Cerebellar cortex (tissue), 1 donor: ENCODE data around the gene GIPC1.
"Not testable (repeated sequence)": the region's sequence is repeated elsewhere in the genome, so short reads cannot be mapped to it uniquely, and the experiment has no call there.

Experiments
- DNase-seq: peaks from one replicate; pipeline ENCODE4 v3.0.0-alpha.2; 2015; ENCODE audit warnings: low spot score

GIPC1 gene

DNA sequence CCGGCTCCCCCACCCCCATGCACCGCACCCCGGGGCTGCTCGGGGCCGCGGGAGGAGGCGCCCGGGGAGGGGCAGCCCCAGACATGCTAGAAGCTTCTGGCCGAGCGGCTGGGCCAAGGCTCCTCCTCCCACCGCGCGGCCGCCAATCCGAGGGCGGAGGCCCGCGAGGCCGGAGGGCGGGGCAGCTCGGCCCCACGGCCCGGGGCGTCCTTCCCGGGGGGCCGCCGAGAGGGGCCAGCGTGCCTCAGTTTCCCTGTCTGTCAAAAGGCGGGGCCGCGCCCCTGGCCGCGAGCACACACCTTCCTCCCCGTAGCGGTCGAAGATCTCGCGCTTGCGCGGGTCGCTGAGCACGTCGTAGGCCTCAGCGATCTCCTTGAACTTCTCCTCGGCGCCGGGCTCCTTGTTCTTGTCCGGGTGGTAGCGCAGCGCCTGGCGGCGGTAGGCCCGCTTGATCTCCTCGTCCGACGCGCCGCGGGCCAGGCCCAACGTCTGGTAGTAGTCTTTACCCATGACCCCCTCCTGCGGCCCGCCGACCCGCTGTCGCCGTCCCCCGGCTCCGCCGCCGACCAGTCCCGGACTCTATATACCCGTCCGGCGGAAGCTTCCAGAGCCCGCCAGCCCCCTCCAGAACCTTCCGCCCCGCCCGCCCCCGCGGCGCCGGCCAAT lies 22.0 kb upstream of the GIPC1 start, which contains the start of gene DNAJB1:
TSS of gene DNAJB1 (minus strand) at position 558 of the 666 bp plus-strand sequence. CDS start at position 510, 48 bp downstream.
- peak; percentile 71 for DNase-seq

DNA sequence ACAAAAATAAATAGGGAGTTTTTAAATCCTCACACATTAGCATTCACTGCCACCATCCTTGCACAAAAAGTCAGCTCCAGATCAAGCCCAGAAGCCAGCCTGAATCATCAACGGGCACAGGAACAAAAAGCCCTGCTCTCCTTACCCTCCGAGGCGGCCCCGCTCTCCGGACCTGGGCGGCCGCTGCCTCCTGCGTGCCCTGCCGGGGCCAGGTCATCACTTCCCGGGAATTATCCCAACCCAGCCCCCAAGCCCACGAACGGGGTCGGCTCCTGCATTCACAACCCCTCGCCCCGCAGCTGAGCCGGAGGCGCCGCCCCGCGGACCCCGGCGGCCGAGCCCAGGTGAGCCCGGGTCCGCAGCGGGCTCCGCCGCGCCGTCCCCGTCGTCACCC lies 21.5 kb upstream of the GIPC1 start:
- no peak for DNase-seq

DNA sequence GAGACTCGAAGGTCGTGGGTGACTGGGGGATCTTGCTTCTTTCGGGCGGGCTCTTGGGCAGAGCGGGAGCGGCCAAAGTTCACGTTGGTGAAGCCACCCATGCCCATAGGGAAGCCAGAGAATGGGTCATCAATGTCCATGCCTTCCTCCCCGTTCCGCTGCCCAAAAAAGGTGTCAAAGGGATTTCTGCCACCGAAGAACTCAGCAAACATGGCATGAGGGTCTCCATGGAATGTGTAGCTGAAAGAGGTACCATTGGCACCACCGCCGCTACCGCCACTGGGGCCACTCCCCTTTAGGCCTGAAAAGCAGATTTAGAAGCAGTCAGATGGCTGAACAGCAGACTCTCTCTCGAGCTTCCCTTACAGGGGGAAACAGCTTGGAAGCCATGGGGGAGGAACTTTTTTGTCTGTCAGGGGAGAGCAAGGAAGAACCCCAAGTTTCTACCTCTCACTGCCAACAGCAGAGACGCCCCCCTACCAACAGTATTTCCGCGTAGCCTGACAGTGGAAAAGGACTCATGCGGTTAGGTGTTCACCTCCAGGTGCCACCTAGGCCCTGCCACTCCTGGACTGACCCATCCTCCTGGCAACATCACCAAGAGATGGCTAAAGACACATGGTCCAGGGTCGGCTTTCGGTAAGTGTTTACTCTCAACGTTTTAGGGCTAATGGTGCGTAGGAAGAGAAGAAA lies 21.0 kb upstream of the GIPC1 start:
- no peak for DNase-seq

DNA sequence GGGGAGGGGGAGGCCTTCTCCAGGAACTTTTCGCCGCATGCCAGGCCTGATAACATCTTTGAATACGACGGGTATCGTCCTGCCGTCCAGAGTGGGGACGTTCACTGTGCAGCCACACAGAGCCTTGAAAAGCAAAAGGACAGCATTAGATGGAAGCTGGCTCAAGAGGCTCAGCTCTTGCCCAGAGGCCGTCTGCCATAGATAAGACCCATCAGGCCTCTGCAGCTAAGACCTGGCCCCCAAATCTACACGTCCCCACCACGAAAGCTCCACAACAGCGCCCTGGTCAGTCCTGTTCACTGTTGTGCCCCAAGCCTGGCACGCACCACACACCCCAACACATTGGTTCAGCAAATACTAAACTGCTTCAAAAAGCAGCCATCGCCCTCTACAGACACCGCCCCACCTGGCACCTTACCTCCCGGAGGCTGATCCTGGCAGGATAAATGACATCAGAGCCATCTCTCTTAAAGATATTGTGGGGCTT lies 20.2 kb upstream of the GIPC1 start:
- DNase-seq = no peak

DNA sequence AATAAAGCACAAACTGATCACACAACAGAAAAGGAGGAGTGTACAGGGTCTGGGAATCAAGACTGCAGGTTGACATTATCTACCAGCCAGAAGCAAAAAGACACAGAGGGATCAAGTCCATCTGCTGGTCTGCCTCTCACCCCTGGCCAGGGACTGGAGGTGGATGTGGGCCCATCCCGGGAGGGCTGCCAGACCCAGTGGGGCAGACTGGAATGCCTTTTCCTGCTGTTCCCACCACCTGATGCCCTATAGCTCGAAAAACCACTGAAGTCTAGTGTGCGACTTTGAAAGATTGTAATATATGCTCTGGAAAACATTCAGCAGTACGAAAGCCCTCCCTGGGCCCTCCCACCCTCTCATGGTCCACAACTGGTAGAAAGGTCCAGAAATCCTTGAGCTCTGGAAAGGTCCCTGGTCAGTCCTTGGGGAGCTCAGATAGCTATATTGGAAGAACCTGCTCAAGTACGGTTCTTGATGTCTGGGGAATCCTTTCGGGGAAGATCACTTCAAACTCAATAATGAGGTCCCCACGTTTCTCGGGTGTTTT lies 19.6 kb upstream of the GIPC1 start:
- no peak for DNase-seq

DNA sequence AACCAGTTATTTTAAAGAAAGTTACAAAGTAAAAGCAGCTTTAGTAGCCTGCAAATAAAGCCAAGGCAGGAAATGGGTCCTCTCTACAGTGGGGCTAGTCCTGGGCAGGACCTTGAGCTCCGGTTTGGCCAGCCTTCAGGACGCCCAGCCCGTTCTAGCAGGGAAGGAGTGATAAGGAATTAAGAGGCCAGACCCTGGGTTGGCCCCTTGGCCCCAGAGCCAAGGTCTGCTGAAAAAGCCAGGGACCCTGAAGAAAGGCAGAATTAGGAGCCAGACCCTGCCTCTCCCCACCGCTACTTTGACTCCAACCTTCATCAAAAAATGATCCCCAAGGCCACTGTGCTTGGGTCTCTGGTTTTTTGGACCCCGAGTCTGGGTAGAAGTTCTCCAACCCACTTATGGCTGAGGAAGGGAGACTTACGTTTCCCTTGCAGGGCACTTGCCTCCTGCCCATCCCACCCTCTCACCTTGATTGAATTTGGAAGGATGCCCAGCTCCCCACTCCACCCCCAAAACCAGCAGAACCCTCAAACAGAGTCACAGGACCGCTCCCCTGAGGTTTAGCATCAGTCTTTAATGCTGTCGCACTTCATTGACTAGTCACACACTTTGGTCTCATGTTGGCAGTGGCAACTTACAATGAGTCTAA lies 18.4 kb upstream of the GIPC1 start:
- DNase-seq = no peak

DNA sequence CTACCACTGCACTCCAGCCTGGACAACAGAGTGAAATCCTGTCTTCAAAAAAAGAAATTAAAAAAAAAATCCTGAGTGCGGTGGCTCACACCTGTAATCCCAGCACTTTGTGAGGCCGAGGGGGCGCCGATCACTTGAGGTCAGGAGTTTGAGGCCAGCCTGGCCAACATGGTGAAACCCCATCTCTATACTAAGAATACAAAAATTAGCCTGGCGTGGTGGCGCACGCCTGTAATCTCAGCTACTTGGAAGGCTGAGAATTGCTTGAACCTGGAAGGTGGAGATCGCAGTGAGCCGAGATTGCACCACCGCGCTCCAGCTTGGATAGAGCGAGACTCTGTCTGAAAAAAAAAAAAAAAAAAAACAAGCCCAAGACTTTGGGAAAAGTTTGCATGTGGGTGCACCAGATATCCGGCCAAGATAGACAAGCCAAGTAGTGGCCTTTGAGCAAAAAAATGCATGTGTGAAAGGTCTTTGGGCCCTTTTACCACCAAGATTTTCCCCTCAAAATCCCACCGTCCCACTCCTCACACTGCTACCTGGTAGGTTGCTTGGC lies 16.6 kb upstream of the GIPC1 start:
- no peak for DNase-seq

DNA sequence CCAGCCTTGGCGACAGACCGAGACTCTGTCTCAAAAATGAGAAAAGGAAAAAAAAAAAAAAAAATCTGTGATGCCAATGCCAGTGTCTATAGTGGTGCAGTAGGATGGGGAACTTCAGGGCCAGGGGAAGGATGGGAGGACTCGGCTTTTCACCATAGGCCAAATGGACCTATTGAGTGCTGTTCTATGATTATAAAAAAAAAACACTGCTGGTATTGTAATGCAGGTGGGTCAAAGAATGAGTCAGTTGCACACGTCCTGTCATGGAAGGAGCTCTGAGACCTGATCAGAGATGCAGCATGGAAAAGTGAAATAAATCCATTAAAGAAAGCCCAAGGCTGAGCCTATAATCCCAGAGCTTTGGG lies 15.3 kb upstream of the GIPC1 start:
- DNase-seq = no peak

DNA sequence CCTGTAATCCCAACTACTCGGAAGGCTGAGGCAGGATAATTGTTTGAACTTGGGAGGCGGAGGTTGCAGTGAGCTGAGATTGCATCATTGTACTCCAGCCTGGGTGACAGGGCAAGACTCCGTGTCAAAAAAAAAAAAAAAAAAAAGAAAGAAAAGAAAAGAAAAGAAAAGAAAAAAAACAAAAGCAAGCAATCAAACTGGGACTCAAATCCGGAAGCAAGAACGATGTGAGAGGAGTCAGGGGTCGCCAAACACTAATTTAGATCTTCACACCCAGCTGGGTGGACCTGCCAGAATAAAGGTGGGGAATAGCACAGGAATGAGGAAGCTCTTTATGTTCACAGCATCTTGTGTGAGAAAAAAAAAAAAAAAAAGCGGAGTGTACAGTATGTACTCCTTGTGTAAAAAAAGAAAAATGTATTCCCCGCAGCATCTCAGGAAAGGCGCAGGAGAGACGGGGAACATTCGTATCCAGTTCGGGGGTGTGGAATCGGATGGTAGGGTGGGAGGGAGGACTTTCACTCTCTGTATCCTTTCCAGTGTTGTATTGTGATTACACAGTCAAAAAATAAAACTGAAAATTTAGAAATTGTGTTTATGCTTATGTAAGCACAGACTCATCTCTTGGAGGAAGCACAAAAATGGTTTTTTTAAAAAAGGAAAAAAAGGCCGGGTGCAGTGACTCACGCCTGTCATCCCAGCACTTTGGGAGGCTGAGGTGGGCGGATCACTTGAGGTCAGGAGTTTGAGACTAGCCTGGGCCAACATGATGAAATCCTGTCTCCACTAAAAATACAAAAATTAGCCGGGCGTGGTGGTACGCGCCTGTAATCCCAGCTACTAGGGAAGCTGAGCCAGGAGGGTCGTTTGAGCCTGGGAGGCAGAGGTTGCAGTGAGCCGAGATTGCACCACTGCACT lies 14.6 kb upstream of the GIPC1 start:
- DNase-seq = no peak

DNA sequence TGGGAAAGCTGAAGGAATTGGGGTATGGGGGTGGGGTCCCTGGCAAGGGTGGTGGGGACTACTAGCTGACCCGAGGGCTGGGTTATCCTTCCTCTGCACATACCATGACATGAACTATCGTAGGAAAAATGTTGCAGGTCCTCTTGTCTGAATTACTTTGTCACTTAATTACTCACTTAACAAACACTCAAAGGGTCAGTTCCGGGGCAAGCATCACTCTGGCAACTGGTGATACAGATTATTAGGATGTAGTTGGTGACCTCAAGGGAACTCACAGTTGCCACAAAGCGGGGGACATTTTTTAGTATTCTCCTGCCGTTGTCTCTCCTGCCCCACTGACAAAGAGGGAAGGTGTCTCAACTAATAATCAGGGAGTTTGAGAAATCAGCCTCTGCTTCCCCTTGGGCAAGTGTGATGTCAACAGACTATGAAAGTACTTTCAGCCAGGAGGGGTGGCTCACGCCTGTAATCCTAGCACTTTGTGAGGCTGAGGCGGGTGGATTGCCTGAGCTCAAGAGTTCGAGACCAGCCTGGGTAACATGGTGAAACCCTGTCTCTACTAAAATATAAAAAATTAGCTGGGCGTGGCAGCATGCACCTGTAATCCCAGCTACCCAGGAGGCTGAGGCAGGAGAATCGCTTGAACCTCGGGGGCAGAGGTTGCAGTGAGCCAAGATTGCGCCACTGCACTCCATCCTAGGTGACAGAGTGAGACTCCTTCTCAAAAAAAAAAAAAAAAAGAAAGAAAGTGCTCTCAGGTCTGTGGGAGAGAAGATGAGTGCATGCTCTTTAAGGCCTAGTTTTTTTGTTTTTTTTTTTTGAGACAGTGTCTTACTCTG lies 12.0 kb upstream of the GIPC1 start:
- no peak for DNase-seq

DNA sequence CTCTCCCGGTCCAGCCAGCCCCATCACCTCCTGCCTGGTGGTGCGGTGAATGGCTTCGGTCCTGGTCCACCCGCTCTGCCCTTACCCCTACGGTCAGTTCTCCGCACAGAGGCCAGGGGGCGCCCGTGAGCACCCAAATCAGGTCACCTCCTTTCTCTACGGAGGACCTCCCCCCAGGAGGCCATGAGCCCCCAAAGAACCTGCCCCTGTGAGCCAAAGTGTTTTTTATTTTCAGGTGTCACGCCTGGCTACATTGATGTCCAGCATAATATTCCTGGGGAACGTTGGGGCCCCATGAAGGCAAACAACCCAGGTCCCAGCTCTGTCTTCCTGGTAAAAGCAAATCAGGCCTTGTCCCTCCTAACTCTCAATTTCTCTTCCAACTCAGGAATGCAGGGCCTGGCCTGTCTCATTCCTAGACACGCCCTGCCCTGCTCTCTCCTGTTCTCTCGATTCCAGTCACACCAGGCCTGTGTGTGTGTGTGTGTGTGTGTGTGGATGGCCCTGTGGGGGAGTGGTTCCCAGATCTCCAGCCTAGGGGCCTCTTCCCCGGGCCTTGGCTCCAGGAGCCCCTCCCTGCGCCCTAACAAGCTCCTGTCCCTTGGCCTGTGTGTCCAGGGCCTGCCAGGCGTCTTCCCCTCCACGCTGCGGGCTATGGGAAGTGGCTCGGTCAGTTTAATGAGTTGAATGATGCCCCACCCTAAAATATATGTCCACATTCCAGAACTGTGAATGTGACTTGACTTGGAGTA lies 9.7 kb upstream of the GIPC1 start:
- peak; percentile 74 for DNase-seq

DNA sequence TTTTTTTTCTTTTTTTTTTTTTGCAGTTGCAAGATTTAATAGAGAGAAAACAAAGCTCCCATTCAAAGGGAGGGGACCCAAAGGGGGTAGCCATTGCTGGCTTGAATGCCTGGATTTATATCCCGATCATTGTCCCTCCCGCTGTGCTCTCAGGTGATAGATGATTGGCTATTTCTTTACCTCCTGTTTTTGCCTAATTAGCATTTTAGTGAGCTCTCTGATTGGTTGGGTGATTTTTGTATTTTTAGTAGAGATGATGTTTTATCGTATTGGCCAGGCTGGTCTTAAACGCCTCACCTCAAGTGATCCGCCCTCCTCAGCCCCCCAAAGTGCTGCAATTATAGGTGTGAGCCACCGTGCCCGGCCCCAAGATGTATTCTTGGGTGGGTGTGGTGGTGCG lies 8.6 kb upstream of the GIPC1 start:
- DNase-seq = not testable (repeated sequence)

DNA sequence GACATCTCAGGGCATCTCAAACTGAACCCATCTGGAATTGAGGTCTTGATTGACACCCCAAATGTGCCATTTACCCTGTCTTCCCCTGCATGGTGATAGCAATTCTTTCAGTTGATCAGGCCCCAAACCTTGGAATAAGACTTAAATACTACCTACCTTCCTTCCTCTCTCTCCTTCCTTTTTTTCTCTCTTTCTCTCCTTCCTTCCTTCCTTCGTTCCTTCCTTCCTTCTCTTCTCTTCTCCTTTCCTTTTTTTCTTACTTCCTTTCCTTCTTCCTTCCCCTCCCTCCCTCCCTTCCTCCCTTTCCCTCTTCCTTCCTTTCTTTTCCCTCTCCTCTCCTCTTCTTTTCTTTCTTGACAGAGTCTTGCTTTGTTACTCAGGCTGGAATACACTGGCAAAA lies 7.4 kb upstream of the GIPC1 start:
- no peak for DNase-seq

DNA sequence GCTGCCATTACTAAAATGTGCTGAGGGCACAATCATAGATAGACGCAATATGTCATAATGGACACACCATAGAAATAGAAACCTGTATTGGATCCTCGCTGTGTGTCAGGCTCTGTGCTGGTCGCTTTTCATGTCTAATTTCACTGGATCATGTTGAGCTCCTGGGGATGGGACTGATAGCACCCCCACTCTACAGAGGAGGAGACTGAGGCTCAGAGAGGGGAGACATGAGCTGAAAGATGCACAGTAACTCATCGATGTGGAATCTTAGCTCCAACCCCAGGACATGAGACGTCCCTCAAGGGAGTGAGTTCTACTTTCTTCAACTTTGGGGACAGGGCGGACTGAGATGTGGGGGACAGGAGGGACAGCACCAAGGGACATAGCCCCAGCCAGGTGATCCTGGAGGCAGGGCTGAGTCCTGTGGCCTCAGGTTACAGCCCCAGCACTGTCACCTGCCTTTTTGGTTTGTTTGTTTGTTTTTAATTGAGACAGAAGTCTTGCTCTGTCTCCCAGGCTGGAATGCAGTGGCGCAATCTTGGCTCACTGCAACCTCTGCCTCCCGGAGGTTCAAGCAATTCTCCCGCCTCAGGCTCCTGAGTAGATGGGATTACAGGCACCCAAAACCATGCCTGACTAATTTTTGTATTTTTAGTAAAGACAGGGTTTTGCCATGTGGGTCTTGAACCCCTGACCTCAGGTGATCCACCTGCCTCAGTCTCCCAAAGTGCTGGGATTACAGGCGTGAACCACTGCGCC lies 6.6 kb upstream of the GIPC1 start:
- DNase-seq = no peak

DNA sequence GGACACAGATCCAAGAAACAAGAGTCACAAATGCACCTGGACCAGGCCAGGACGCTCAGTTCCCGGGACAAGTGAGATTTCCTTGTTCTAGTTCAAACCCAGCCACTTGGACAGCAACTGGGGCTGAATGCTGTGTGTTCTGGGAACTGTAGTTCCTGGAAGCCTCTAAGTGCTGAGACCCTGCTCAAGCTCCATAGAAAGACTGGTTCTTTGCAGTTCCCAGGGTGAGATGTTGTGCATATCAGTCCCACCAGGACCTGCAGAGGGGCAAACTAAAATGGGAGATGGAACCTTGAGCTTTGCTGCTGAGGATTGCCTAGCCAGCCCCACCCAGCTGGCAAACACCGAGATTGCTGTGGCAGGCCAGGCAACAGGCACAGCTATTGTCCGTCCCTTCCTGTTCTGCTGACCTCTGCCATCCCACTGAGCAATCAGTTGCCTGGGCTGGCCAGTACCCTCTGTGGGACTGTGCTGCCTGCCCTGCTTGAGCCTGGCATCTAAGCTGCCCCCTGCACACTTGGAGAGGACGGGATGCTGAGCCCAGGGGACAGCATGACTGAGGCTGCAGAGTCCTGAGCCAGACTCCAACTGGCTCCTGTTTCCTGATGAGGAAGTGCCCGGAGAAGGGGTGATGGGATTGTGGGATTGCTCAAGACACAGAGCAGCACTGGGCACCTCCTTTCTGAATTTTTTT lies 1.4 kb upstream of the GIPC1 start:
- DNase-seq = peak; percentile 67

DNA sequence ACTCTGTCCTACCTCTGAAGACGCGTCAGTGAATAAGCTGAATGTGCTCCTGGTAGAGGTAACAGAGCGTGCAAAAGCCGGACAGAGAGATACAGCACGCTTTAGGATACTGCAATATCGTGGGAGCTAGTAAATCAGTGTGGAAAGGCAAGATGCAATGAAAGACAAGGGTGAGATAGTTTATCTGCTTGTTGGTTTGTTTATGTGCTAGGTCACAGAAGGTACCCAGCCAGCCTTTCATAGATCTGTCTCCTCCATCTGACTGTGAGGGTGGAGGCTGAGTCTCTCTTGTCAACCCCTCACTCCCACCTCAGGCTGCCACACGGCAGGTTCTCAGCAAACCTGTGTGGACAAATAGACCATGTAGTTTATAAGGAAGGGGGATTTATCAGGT lies 904 bp upstream of the GIPC1 start:
- peak; percentile 62 for DNase-seq

DNA sequence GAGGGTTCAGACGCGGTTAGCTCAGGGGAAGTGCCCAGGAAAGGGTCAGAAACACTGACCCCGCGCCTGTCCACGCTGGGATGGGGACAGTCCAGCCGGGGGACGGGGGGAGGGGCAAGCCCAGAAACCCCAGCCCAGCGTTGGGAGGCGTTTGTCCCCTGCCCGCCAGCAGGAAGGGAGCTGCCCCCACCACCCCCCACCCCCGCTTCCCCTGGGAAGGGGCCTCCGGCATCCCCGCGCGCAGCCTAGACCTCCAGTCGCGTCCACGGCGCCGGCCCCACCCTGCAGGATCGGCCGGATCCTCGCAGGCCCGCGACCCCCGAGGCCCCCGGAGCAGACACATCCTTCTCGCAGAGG lies 277 bp downstream of the GIPC1 start:
- DNase-seq = no peak

DNA sequence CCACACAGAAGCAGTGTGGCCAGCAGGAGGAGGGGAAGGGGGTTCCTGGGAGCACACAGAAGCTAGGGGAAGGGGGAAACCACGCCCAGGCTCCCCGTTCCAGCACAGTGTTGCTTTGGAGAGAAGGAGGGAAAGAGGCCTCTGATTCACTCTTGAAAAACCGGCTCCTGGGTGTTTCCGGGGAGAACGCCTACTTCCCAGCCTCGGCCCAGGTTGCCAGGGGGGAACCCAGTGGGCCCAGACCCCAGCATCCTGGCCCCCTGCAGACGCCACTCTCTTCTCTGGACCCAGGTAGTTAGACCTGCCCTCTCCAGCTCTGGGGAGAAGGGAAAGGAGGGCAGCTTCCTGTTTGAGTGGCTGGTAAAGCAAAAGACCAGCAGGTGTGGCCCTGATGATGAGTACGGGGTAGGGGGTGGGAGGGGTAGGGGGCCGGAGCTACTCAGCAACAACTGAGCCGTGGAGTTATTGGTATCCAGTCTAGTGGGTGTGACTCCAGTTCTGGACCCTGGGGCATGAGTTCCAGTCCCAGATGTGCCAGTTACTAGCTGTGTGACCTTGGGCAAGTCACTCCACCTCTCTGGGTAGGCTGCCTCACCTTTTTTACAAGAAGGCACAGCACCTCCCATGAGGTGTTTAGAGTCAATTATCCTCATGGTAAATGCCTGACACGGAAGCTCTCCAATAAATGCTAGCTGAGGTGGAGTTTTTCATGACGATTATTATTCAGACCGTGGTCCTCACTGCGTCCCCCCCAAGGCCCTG lies 836 bp downstream of the GIPC1 start:
- no peak for DNase-seq
